GM10248 (cell line): Measurements from ENCODE around the gene MNS1.
"Not testable (repeated sequence)": the region's sequence is repeated elsewhere in the genome, so short reads cannot be mapped to it uniquely, and the experiment has no call there.

ENCODE experiments used
- CTCF ChIA-PET: fragments of 300-600 bp; sonication (Branson Sonifier 250); formaldehyde crosslinking; extraction: SDS; loops from one replicate; lab custom pipeline; 2021; ENCODE audit warnings: antibody characterized with exemption; lab: Yijun Ruan, JAX
- POLR2A ChIA-PET: fragments of 350-650 bp; sonication (Branson Sonifier 250); formaldehyde crosslinking; extraction: SDS; loops from one replicate; lab custom pipeline; 2020; ENCODE audit warnings: antibody characterized with exemption; lab: Yijun Ruan, JAX
- DNase-seq: peaks from one replicate; pipeline ENCODE4 v3.0.0; 2012; ENCODE audit errors: extremely low spot score
- CTCF ChIP-seq: IDR thresholded peaks from 2 replicates; pipeline ENCODE4 v1.5.1; 2012; ENCODE audit warnings: mild to moderate bottlenecking, low read depth; ENCODE audit errors: extremely low read depth, missing control alignments, control extremely low read depth

The MNS1 gene

GRCh38 chr15:56411122-56411749 lies 53.7 kb downstream of the MNS1 start:
- CTCF ChIA-PET: interaction anchor here (0.8 to 2.4 kb wide), 5 partner anchors 9 to 166 kb away, joined by 3 to 9 read pairs (median 5); no protein-coding TSS in a partner anchor
- POLR2A ChIA-PET: no interaction called here
- TF ChIP-seq CTCF: no peak
- no peak for DNase-seq

GRCh38 chr15:56410721-56411120 lies 54.2 kb downstream of the MNS1 start:
- ChIA-PET POLR2A (no interaction called here), CTCF (interaction anchor here (0.8 to 2.4 kb wide), 5 partner anchors 9 to 165 kb away, joined by 3 to 9 read pairs (median 5); no protein-coding TSS in a partner anchor)
- DNase-seq: no peak

GRCh38 chr15:56399209-56399608 lies 65.7 kb downstream of the MNS1 start:
- POLR2A ChIA-PET, DNase-seq: not testable (repeated sequence)
- CTCF ChIA-PET: interaction anchor here (1.9 kb wide), 1 partner anchor 11 kb away, joined by 6 read pairs; no protein-coding TSS in a partner anchor

More at GRCh38 chr15:56410721-56411120, 54.2 kb downstream of the MNS1 start:
- TF ChIP-seq CTCF: no peak

- DNase-seq, POLR2A ChIA-PET, CTCF ChIA-PET: not testable (repeated sequence)
Measured at GRCh38 chr15:56397325-56397724, 67.6 kb downstream of the MNS1 start.

- DNase-seq: no peak
- POLR2A ChIA-PET: no interaction called here
- CTCF ChIA-PET: no interaction called here
- no peak for TF ChIP-seq CTCF
Measured at GRCh38 chr15:56394909-56395308, 70.0 kb downstream of the MNS1 start.

GRCh38 chr15:56393277-56393676 lies 71.7 kb downstream of the MNS1 start:
- POLR2A ChIA-PET: no interaction called here
- no peak for TF ChIP-seq CTCF
- no peak for DNase-seq
- CTCF ChIA-PET: no interaction called here

- no peak for TF ChIP-seq CTCF
- CTCF ChIA-PET: no interaction called here
- no peak for DNase-seq
- POLR2A ChIA-PET: no interaction called here
Measured at GRCh38 chr15:56390739-56391267, 74.1 kb downstream of the MNS1 start.
